ENCODE measurements around the gene GNB1L. TPM values are rescaled to one million over a fixed set of nuclear protein-coding genes. Genes with fewer than 3 reads are reported as not detected.

GNB1L gene
- total and polyA plus RNA-seq, 2 donors (not counting 1 experiment from before 2014, with no cell fraction given), result 6.6 to 12.1 TPM

DNA sequence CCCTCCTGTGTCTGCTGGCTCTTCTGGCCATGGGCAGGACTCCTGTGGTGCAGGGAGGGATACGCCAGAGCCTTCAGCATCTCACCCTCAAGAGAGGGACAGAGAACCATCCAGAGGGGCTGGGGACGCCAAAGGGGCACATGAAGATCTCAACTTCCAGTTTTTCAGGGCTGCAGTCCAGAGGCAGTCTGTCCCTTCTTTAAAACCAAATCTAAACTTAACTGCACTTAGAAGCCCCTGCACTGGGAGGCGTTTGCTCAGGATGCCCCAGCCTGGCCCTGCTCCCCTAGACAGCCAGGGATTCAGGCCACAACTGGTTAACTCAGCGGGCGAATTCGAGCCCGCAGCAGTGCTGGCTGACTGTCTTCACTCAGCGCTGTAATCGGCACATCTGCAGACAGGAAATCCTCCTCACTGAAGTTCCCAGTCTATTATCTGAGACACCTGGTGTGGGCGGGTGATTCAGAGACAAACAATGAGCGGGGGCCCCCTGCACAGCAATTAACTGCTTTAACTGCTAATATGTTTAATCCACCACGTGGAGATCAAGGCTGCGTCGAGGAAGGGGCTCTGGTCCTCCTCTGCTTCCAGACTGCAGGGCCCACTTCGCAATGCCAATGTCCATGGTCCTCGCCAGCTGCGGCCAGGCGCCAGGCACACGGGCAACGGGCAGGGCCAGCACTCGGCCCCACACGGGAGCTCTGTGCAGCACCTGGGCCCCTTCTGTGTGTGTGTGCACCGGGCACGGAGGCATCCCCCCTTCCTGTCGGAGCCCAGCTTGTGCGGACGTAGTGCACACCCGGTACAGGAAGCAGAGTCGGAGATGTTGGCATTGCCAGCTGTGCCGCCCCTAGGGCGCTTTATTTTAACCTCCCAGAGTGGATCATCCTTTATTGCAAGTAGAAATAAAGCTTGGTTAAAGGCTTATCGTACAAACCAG lies 36.9 kb upstream of the GNB1L start:
- Mint-ChIP-seq H3K27ac (peak overlapping the region; percentile 87), H3K4me1 (peaks cover 28% of the 10 kb centered on the region), H3K4me3 (peak overlapping the region; percentile 82), H3K9me3 (ENCODE audit: insufficient read depth) (no peaks in the 10 kb centered on the region), H3K27me3 (no peaks in the 10 kb centered on the region)
- ChIA-PET POLR2A (interaction anchor here (1.2 kb wide), 1 partner anchor 36 kb away, joined by 3 read pairs; no protein-coding TSS in a partner anchor), CTCF (interaction anchor here (0.9 to 1.2 kb wide), 3 partner anchors 19 to 161 kb away, joined by 3 to 7 read pairs (median 4); no protein-coding TSS in a partner anchor)
- peak overlapping the region; percentile 69 for H2AFZ ChIP-seq (ENCODE audit: insufficient read depth, low read depth, low read length, poor library complexity, severe bottlenecking)
- peak overlapping the region; percentile 50 for H3K9ac ChIP-seq (ENCODE audit: low read length)
- peak overlapping the region; percentile 28 to 35 for H3K27ac ChIP-seq (ENCODE audit: low read length in 2 of 2)
- peak; percentile 58 for DNase-seq
- peaks cover 27 to 30% of the 10 kb centered on the region in 2 donors for H3K4me1 ChIP-seq (ENCODE audit: control insufficient read depth in 2 of 2, insufficient read depth in 2 of 2, low read length in 2 of 2)
- TF ChIP-seq, protein P1, sequence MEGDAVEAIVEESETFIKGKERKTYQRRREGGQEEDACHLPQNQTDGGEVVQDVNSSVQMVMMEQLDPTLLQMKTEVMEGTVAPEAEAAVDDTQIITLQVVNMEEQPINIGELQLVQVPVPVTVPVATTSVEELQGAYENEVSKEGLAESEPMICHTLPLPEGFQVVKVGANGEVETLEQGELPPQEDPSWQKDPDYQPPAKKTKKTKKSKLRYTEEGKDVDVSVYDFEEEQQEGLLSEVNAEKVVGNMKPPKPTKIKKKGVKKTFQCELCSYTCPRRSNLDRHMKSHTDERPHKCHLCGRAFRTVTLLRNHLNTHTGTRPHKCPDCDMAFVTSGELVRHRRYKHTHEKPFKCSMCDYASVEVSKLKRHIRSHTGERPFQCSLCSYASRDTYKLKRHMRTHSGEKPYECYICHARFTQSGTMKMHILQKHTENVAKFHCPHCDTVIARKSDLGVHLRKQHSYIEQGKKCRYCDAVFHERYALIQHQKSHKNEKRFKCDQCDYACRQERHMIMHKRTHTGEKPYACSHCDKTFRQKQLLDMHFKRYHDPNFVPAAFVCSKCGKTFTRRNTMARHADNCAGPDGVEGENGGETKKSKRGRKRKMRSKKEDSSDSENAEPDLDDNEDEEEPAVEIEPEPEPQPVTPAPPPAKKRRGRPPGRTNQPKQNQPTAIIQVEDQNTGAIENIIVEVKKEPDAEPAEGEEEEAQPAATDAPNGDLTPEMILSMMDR (IDR thresholded peaks at IDR 0.05), result no peak
- TF ChIP-seq EZH2 (IDR thresholded peaks at IDR 0.05; ENCODE audit: borderline replicate concordance, insufficient read depth, low read depth, low read length, poor library complexity, severe bottlenecking), result no peak
- H3K27me3 ChIP-seq (replicated peaks in 1 of 4; ENCODE audit: control extremely low read depth in 1 of 4, control insufficient read depth in 3 of 4, insufficient read depth in 4 of 4, low read length in 3 of 4), result no peaks in the 10 kb centered on the region
- peak overlapping the region in 4 of 5 experiments; percentile 33 to 58 (median 40) for H3K4me3 ChIP-seq (ENCODE audit: control extremely low read depth in 1 of 5, extremely low read depth in 1 of 5, insufficient read depth in 1 of 5, low read depth in 2 of 5, low read length in 4 of 5)
- intact Hi-C loops (cut with micrococcal nuclease), result loop anchor here (1.0 to 10.0 kb wide), 3 partner anchors 36 to 57 kb away; partner anchors contain the start of genes COMT and TXNRD2
- H3K4me2 ChIP-seq (replicated peaks; ENCODE audit: low read depth, low read length, poor library complexity, severe bottlenecking), result peak overlapping the region; percentile 78
- H3K79me2 ChIP-seq (ENCODE audit: control insufficient read depth, insufficient read depth, low read length), result no peaks in the 10 kb centered on the region
- H4K20me1 ChIP-seq (ENCODE audit: control insufficient read depth, insufficient read depth, low read length, poor library complexity, severe bottlenecking), result no peaks in the 10 kb centered on the region
- 5% methylated on average over 30 of the region's 32 CpGs for WGBS (ENCODE audit: insufficient coverage)
- ATAC-seq (ENCODE audit: low read depth), result peak; percentile 74
- no peaks in the 10 kb centered on the region for H3K9me3 ChIP-seq (ENCODE audit: control extremely low read depth in 1 of 3, control insufficient read depth in 2 of 3, insufficient read depth in 1 of 3, low read length in 2 of 3)
- H3K36me3 ChIP-seq (replicated peaks in 1 of 2; ENCODE audit: control extremely low read depth in 1 of 2, control insufficient read depth in 1 of 2, extremely low read depth in 1 of 2, insufficient read depth in 2 of 2, low read length in 1 of 2), result no peaks in the 10 kb centered on the region

Data from B cell (primary cell).